ENCODE measurements around the gene SLC17A8. TPM values are rescaled to one million over a fixed set of nuclear protein-coding genes. Genes with fewer than 3 reads are reported as not detected.

SLC17A8 gene
- total RNA-seq, 1 donor from 2014 or later: not detected

- Histone ChIP-seq H3K4me3 (ENCODE audit: insufficient read depth, low read depth, low read length) (no peak overlapping the region), H3K27me3 (ENCODE audit: insufficient read depth, low read length) (no peaks in the 10 kb centered on the region), H2AFZ (ENCODE audit: low read depth, low read length) (no peak overlapping the region), H3K79me2 (ENCODE audit: insufficient read depth, low read length) (no peaks in the 10 kb centered on the region), H3K36me3 (ENCODE audit: insufficient read depth, low read length) (no peaks in the 10 kb centered on the region), H3K4me1 (ENCODE audit: insufficient read depth, low read length) (no peaks in the 10 kb centered on the region), H3K9me3 (ENCODE audit: insufficient read depth, low read depth, low read length) (no peaks in the 10 kb centered on the region), H3K9ac (ENCODE audit: low read length) (no peak overlapping the region), H3K27ac (ENCODE audit: low read depth, low read length) (no peak overlapping the region), H3K4me2 (ENCODE audit: low read length) (no peak overlapping the region), H4K20me1 (ENCODE audit: insufficient read depth, low read length) (no peaks in the 10 kb centered on the region)
- H3K9me3 Mint-ChIP-seq (ENCODE audit: unreplicated experiment): no peaks in the 10 kb centered on the region
- peaks cover 2% of the 10 kb centered on the region for H3K27me3 Mint-ChIP-seq (ENCODE audit: low read depth, unreplicated experiment)
- FAIRE-seq: no peak
- no peak for DNase-seq (ENCODE audit: low read depth)
- H3K4me1 Mint-ChIP-seq (ENCODE audit: low read depth, unreplicated experiment): no peaks in the 10 kb centered on the region
- H3K36me3 Mint-ChIP-seq (ENCODE audit: low read depth, unreplicated experiment): no peaks in the 10 kb centered on the region
- TF ChIP-seq, protein P1, sequence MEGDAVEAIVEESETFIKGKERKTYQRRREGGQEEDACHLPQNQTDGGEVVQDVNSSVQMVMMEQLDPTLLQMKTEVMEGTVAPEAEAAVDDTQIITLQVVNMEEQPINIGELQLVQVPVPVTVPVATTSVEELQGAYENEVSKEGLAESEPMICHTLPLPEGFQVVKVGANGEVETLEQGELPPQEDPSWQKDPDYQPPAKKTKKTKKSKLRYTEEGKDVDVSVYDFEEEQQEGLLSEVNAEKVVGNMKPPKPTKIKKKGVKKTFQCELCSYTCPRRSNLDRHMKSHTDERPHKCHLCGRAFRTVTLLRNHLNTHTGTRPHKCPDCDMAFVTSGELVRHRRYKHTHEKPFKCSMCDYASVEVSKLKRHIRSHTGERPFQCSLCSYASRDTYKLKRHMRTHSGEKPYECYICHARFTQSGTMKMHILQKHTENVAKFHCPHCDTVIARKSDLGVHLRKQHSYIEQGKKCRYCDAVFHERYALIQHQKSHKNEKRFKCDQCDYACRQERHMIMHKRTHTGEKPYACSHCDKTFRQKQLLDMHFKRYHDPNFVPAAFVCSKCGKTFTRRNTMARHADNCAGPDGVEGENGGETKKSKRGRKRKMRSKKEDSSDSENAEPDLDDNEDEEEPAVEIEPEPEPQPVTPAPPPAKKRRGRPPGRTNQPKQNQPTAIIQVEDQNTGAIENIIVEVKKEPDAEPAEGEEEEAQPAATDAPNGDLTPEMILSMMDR (IDR thresholded peaks at IDR 0.05; ENCODE audit: insufficient read depth, low read depth, low read length): no peak
- TF ChIP-seq EZH2 (IDR thresholded peaks at IDR 0.05; ENCODE audit: insufficient read depth, low read length): no peak
- H3K4me3 Mint-ChIP-seq (ENCODE audit: unreplicated experiment): no peak overlapping the region
- no peak overlapping the region for H3K27ac Mint-ChIP-seq (ENCODE audit: unreplicated experiment)
Observed at GRCh38 chr12:100382338-100382737, 25.5 kb downstream of the SLC17A8 start.

DNA sequence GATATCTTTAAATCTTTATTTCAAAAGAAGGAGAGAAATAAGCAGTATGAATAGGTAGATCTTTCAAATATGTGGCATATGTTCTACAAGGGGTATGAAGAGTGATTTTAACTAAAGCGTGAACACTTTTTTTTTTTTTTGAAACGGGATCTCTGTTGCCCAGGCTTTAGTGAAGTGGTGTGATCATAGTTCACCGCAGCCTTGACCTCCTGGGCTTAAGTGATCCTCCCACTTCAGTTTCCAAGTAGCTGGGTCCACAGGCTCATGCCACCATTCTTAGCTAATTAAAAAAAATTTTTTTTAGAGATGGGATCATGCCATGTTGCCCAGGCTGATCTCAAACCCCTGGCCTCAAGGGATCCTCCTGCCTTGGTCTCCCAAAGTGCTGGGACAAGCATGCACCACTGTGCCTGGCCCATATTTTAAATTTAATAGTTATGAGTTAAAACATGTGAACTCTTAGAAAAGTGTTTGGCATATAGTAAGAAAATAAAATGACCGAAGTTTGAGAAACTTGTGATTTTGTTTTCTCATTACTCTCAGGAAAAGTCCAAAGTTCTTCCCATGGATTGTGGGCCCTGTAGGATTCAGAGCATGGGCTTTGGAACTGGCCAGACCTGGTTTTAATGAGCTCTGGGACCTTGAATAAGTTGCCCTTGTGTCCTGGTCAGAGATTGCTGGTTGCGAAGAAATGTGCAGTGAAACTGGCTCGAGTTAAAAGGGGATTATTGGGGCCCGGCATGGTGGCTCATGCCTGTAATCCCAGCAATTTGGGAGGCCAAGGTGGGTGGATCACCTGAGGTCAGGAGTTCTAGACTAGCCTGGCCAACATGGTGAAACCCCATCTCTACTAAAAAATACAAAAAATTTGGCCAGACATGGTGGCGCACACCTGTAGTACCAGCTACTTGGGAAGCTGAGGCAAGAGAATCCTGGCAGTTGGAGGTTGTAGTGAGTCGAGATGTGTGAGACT, 27.0 kb downstream of the SLC17A8 start:
- H3K27me3 Mint-ChIP-seq (ENCODE audit: low read depth, unreplicated experiment): peaks cover 2% of the 10 kb centered on the region
- H3K36me3 Mint-ChIP-seq (ENCODE audit: low read depth, unreplicated experiment): no peaks in the 10 kb centered on the region
- TF ChIP-seq, protein P1 (IDR thresholded peaks at IDR 0.05; ENCODE audit: insufficient read depth, low read depth, low read length): no peak
- no peak for TF ChIP-seq EZH2 (IDR thresholded peaks at IDR 0.05; ENCODE audit: insufficient read depth, low read length)
- H4K20me1 ChIP-seq (ENCODE audit: insufficient read depth, low read length): no peaks in the 10 kb centered on the region
- no peaks in the 10 kb centered on the region for H3K36me3 ChIP-seq (ENCODE audit: insufficient read depth, low read length)
- DNase-seq (ENCODE audit: low read depth) (no peak), FAIRE-seq (no peak)
- no peak overlapping the region for H3K4me3 ChIP-seq (ENCODE audit: insufficient read depth, low read depth, low read length)
- H3K79me2 ChIP-seq (ENCODE audit: insufficient read depth, low read length): no peaks in the 10 kb centered on the region
- no peaks in the 10 kb centered on the region for H3K4me1 ChIP-seq (ENCODE audit: insufficient read depth, low read length)
- no peak overlapping the region for H3K27ac ChIP-seq (ENCODE audit: low read depth, low read length)
- no peak overlapping the region for H2AFZ ChIP-seq (ENCODE audit: low read depth, low read length)
- no peak overlapping the region for H3K9ac ChIP-seq (ENCODE audit: low read length)
- no peaks in the 10 kb centered on the region for H3K9me3 ChIP-seq (ENCODE audit: insufficient read depth, low read depth, low read length)
- no peaks in the 10 kb centered on the region for H3K9me3 Mint-ChIP-seq (ENCODE audit: unreplicated experiment)
- no peaks in the 10 kb centered on the region for H3K4me1 Mint-ChIP-seq (ENCODE audit: low read depth, unreplicated experiment)
- no peak overlapping the region for H3K4me3 Mint-ChIP-seq (ENCODE audit: unreplicated experiment)
- H3K27me3 ChIP-seq (ENCODE audit: insufficient read depth, low read length): no peaks in the 10 kb centered on the region
- H3K27ac Mint-ChIP-seq (ENCODE audit: unreplicated experiment): no peak overlapping the region
- no peak overlapping the region for H3K4me2 ChIP-seq (ENCODE audit: low read length)

- Histone ChIP-seq H3K4me3 (ENCODE audit: insufficient read depth, low read depth, low read length) (no peak overlapping the region), H4K20me1 (ENCODE audit: insufficient read depth, low read length) (no peaks in the 10 kb centered on the region), H3K4me2 (ENCODE audit: low read length) (no peak overlapping the region), H3K9ac (ENCODE audit: low read length) (no peak overlapping the region), H3K9me3 (ENCODE audit: insufficient read depth, low read depth, low read length) (no peaks in the 10 kb centered on the region), H3K79me2 (ENCODE audit: insufficient read depth, low read length) (no peaks in the 10 kb centered on the region), H3K27ac (ENCODE audit: low read depth, low read length) (no peak overlapping the region), H2AFZ (ENCODE audit: low read depth, low read length) (no peak overlapping the region), H3K4me1 (ENCODE audit: insufficient read depth, low read length) (no peaks in the 10 kb centered on the region), H3K27me3 (ENCODE audit: insufficient read depth, low read length) (no peaks in the 10 kb centered on the region), H3K36me3 (ENCODE audit: insufficient read depth, low read length) (no peaks in the 10 kb centered on the region)
- no peak for TF ChIP-seq EZH2 (IDR thresholded peaks at IDR 0.05; ENCODE audit: insufficient read depth, low read length)
- TF ChIP-seq, protein P1 (IDR thresholded peaks at IDR 0.05; ENCODE audit: insufficient read depth, low read depth, low read length): no peak
- H3K27me3 Mint-ChIP-seq (ENCODE audit: low read depth, unreplicated experiment): peaks cover 2% of the 10 kb centered on the region
- DNase-seq (ENCODE audit: low read depth) (no peak), FAIRE-seq (no peak)
- H3K4me3 Mint-ChIP-seq (ENCODE audit: unreplicated experiment): no peak overlapping the region
- no peaks in the 10 kb centered on the region for H3K9me3 Mint-ChIP-seq (ENCODE audit: unreplicated experiment)
- no peaks in the 10 kb centered on the region for H3K36me3 Mint-ChIP-seq (ENCODE audit: low read depth, unreplicated experiment)
- H3K27ac Mint-ChIP-seq (ENCODE audit: unreplicated experiment): no peak overlapping the region
- no peaks in the 10 kb centered on the region for H3K4me1 Mint-ChIP-seq (ENCODE audit: low read depth, unreplicated experiment)
Observed at GRCh38 chr12:100384559-100384935, 27.7 kb downstream of the SLC17A8 start.

Data from astrocyte (in vitro differentiated cells and primary cell).